HEK293T (cell line): ENCODE results near the gene KCNK3.

Experiments
- L3MBTL2 ChIP-seq: fragments of 450-650 bp; conservative IDR thresholded peaks from 2 replicates; pipeline ENCODE4 v1.6.1; 2016; ENCODE audit warnings: mild to moderate bottlenecking
- TARDBP ChIP-seq: fragments of 450-650 bp; IDR thresholded peaks from 2 replicates; pipeline ENCODE4 v1.6.1; 2016

- TF ChIP-seq L3MBTL2 (no peak), TARDBP (no peak)
Measured at GRCh38 chr2:26687801-26688200, 4.7 kb upstream of the KCNK3 start.
